Stimulated activated CD8-positive, alpha-beta memory T cell treated with anti-CD3 and anti-CD28 coated beads, Interleukin-7, amount 100 ng/mL, for 24 hours (primary cell): ENCODE data around the gene CXCL9.
"Not testable (repeated sequence)": the region's sequence is repeated elsewhere in the genome, so short reads cannot be mapped to it uniquely, and the experiment has no call there.

ENCODE experiments used
- DNase-seq: peaks from one replicate; pipeline ENCODE4 v3.0.0-alpha.2; 2020; ENCODE audit warnings: low read depth

The CXCL9 gene

DNA sequence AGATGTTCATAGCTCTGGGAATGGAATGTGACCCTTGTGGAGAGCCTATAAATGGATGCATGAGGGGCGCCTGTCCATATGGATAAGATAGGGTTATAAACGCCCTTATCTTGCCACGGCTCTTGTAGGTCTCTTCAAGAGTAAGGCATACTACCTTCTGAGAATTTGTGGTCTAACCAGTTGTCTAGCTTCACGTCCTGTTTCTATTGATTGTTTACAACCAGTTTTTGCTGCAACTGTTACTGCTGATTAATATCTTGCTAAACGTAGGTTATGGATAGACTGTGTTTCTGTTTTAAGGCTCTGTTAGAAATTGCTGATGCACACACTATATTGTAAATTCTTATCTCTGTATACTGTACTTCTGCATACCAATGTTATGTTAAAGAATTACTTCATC lies 52.5 kb downstream of the CXCL9 start:
- DNase-seq = not testable (repeated sequence)

DNA sequence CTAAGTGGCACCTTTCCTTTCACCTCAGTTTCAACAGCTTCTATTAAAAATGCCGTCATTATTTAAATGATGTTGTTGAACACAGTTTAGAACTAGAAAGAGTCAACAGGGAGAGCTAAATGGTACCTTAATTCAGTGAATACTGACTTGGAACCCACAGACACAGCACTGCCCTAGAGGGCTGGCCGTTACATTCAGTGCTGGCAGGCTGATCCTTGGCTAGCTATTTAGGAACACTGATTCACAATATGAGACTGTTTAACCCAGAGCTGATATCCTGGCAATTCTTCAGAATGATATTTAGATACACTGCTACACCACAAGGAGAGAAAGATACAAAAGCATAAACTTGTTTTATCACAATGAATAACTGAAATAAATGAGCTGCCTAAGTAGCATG lies 53.8 kb downstream of the CXCL9 start:
- DNase-seq = no peak
